ENCODE data around the gene KRT71. TPM values are rescaled to one million over a fixed set of nuclear protein-coding genes. Genes with fewer than 3 reads are reported as not detected.

KRT71 gene
- not detected in 2 replicates for polyA plus RNA-seq

DNA sequence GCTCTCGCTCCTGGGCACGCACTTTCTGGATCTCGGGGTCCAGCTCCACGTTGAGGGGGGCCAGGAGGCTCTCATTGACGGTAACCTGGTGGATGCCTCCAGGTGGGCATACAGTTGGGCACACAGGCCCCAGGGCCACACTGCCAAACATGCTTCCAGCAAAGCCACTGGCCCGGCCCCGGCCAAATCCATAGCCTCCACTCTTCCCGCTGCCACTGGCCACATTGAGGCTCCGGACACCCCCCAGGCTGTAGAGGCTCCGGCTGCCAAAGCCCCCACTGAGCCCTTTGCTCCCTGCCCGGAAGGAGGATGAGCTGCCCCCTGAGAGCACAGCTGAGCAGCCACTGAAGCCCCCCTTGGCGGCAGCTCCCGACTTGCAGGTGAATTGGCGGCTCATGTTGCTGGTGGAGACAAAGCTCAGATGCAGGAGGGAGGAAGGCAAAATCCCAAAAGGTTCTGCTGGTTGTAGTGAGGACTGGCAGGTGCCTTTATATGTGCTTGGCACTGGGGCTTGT is at the start of gene KRT71:
TSS of gene KRT71 (minus strand) at position 465 of the 515 bp plus-strand sequence. CDS start at position 397, 68 bp downstream.

DNA sequence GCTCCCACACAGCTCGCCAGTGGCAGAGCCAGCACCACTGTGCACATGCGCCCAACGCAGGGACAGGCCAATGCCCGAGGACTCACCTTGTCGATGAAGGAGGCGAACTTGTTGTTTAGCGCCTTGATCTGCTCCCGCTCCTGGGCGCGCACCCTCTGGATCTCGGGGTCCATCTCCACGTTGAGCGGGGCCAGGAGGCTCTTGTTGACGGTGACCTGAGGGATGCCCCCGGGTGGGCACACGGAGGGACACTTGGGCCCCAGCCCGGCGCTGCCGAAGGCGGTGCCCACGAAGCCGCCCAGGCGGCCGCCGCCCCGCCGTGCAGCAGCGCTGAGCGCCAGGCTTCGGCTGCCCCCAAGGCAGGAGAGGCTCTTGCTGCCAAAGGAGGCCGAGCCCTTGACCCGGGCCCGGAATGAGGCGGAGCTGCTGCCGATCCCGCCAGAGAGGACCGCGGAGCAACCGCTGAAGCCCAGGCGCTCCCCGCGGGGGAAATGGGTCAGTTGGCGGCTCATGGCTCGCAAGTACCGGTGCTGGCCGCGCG is 48.1 kb upstream of the KRT71 start, which contains the start of gene KRT72:
TSS of gene KRT72 (minus strand) at position 523 of the 541 bp plus-strand sequence. CDS start at position 512, 11 bp downstream.

DNA sequence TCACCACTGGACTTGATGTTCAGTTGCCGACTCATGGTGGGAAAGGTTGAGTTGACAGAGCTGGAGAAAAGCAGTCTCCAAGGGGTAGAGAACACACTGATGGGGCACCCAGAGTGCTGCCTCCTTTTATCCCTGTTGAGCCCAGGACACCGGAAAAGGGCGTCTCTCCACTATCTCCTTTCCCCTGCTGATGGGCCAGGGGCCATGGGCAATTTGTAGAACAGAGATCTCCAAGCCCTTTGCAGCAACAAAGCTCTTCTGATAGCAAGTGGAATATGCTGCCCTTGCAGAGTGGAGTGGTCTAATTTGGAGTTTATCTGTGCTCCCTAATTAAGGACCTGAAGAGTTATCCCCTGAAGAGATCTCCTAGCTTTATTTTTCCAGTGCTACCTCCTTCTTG is 20.8 kb upstream of the KRT71 start, which contains the start of gene KRT74:
TSS of gene KRT74 (minus strand) at position 101 of the 400 bp plus-strand sequence. CDS start at position 35, 66 bp downstream.

DNA sequence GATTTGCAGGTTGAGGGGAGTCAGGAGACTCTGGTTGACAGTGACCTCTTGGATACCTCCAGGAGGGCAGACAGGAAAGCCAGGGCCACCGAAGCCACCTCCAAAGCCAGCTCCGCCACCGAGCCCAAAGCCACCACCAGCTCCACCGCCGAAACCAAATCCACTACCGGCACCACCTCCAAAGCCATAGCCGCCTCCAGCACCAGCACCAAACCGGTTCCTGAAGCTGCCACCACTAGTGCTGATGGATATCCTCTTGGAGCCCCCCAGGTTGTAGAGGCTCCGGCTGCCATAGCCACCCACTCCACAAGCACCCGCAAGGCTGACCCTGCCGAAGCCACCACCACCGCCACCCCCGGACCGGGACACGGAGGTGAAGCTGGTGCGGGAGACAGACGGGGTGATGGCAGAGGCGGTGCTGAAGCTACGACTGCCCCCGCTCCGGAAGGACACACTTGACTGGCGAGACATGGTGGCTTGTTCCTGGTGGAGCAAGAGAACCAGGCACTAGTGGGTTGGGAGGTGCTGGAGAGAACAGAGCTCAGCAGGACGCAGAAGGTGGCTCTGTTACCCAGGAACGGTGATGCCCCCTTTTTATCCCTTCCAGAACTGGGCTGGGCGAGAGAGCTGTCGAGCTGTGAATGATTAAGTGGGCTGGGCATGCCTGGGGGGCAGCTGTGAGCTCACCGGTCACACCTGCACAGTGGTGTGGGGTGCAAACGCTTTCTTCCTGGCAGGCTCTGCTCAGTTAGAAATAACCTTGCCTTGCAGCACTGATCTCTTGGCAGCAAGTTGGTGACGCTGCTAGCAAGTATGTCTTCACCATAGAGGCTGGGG is 32.9 kb downstream of the KRT71 start, which contains the start of gene KRT5:
TSS of gene KRT5 (minus strand) at position 569 of the 837 bp plus-strand sequence. CDS start at position 471, 98 bp downstream.

Other genes starting within 250 kb of the KRT71 start
- not detected in 2 replicates for gene KRT83, start 231.7 kb downstream of the KRT71 start, polyA plus RNA-seq
- gene KRT85, start 185.7 kb downstream of the KRT71 start, polyA plus RNA-seq, result not detected in 2 replicates
- not detected in 2 replicates for gene KRT84, start 167.5 kb downstream of the KRT71 start, polyA plus RNA-seq
- gene KRT82, start 146.8 kb downstream of the KRT71 start, polyA plus RNA-seq, result not detected in 2 replicates
- not detected in 2 replicates for gene KRT75, start 118.8 kb downstream of the KRT71 start, polyA plus RNA-seq
- gene KRT6B, start 101.0 kb downstream of the KRT71 start, polyA plus RNA-seq, result not detected in 2 replicates
- not detected in 2 replicates for gene KRT6C, start 79.3 kb downstream of the KRT71 start, polyA plus RNA-seq
- gene KRT6A, start 59.9 kb downstream of the KRT71 start, polyA plus RNA-seq, result not detected in 2 replicates
- gene KRT5, start 32.8 kb downstream of the KRT71 start, polyA plus RNA-seq, result not detected in 2 replicates
- 0.35 and 0.92 TPM in 2 replicates for gene KRT74, start 20.7 kb upstream of the KRT71 start, polyA plus RNA-seq
- 2.1 and 5.0 TPM in 2 replicates for gene KRT72, start 48.3 kb upstream of the KRT71 start, polyA plus RNA-seq
- not detected in 2 replicates for gene KRT73, start 65.4 kb upstream of the KRT71 start, polyA plus RNA-seq
- not detected in 2 replicates for gene KRT2, start 99.1 kb upstream of the KRT71 start, polyA plus RNA-seq
- not detected in 2 replicates for gene KRT1, start 127.3 kb upstream of the KRT71 start, polyA plus RNA-seq
- gene KRT77, start 150.4 kb upstream of the KRT71 start, polyA plus RNA-seq, result not detected in 2 replicates
- not detected in 2 replicates for gene KRT76, start 224.2 kb upstream of the KRT71 start, polyA plus RNA-seq
- not detected in 2 replicates for gene KRT3, start 243.0 kb upstream of the KRT71 start, polyA plus RNA-seq